ENCODE measurements around the gene POTEM.
"Not testable (repeated sequence)": the region's sequence is repeated elsewhere in the genome, so short reads cannot be mapped to it uniquely, and the experiment has no call there.

- not testable (repeated sequence) for TF ChIP-seq ZNF132 (tag by site-specific recombination; IDR thresholded peaks at IDR 0.05; ENCODE audit: borderline replicate concordance); PATZ1 (tag by site-specific recombination; IDR thresholded peaks at IDR 0.05); ZFP41 (tag by site-specific recombination; IDR thresholded peaks at IDR 0.05; ENCODE audit: borderline replicate concordance); ZNF488 (tag by site-specific recombination; IDR thresholded peaks at IDR 0.05); ZNF48 (tag by site-specific recombination; IDR thresholded peaks at IDR 0.05); ZNF654 (tag by site-specific recombination; IDR thresholded peaks at IDR 0.05; ENCODE audit: low read depth); SALL2 (tag by site-specific recombination; IDR thresholded peaks at IDR 0.05; ENCODE audit: borderline replicate concordance)
- TF ChIP-seq, protein P1, sequence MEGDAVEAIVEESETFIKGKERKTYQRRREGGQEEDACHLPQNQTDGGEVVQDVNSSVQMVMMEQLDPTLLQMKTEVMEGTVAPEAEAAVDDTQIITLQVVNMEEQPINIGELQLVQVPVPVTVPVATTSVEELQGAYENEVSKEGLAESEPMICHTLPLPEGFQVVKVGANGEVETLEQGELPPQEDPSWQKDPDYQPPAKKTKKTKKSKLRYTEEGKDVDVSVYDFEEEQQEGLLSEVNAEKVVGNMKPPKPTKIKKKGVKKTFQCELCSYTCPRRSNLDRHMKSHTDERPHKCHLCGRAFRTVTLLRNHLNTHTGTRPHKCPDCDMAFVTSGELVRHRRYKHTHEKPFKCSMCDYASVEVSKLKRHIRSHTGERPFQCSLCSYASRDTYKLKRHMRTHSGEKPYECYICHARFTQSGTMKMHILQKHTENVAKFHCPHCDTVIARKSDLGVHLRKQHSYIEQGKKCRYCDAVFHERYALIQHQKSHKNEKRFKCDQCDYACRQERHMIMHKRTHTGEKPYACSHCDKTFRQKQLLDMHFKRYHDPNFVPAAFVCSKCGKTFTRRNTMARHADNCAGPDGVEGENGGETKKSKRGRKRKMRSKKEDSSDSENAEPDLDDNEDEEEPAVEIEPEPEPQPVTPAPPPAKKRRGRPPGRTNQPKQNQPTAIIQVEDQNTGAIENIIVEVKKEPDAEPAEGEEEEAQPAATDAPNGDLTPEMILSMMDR (tag by site-specific recombination; IDR thresholded peaks at IDR 0.05), result not testable (repeated sequence)
- TF ChIP-seq, protein P2, sequence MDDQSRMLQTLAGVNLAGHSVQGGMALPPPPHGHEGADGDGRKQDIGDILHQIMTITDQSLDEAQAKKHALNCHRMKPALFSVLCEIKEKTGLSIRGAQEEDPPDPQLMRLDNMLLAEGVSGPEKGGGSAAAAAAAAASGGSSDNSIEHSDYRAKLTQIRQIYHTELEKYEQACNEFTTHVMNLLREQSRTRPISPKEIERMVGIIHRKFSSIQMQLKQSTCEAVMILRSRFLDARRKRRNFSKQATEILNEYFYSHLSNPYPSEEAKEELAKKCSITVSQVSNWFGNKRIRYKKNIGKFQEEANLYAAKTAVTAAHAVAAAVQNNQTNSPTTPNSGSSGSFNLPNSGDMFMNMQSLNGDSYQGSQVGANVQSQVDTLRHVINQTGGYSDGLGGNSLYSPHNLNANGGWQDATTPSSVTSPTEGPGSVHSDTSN (CRISPR knock-in tag; IDR thresholded peaks at IDR 0.05), result not testable (repeated sequence)
- TF ChIP-seq, protein P3, sequence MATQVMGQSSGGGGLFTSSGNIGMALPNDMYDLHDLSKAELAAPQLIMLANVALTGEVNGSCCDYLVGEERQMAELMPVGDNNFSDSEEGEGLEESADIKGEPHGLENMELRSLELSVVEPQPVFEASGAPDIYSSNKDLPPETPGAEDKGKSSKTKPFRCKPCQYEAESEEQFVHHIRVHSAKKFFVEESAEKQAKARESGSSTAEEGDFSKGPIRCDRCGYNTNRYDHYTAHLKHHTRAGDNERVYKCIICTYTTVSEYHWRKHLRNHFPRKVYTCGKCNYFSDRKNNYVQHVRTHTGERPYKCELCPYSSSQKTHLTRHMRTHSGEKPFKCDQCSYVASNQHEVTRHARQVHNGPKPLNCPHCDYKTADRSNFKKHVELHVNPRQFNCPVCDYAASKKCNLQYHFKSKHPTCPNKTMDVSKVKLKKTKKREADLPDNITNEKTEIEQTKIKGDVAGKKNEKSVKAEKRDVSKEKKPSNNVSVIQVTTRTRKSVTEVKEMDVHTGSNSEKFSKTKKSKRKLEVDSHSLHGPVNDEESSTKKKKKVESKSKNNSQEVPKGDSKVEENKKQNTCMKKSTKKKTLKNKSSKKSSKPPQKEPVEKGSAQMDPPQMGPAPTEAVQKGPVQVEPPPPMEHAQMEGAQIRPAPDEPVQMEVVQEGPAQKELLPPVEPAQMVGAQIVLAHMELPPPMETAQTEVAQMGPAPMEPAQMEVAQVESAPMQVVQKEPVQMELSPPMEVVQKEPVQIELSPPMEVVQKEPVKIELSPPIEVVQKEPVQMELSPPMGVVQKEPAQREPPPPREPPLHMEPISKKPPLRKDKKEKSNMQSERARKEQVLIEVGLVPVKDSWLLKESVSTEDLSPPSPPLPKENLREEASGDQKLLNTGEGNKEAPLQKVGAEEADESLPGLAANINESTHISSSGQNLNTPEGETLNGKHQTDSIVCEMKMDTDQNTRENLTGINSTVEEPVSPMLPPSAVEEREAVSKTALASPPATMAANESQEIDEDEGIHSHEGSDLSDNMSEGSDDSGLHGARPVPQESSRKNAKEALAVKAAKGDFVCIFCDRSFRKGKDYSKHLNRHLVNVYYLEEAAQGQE (tag by site-specific recombination; IDR thresholded peaks at IDR 0.05), result not testable (repeated sequence)
These were observed at the start of gene POTEM for GRCh38 chr14:18967134-18967533.
